ENCODE measurements around the gene PLCB1.
"Not testable (repeated sequence)": the region's sequence is repeated elsewhere in the genome, so short reads cannot be mapped to it uniquely, and the experiment has no call there.

The PLCB1 gene

GRCh38 chr20:8131598-8132483 lies at the start of gene PLCB1:
Gene PLCB1, plus strand, starts transcription at chr20:8132266. Its CDS starts 386 bp downstream, at chr20:8132652.
- peak; percentile 88 for DNase-seq (ENCODE audit: low spot score)

- no peak for DNase-seq (ENCODE audit: low spot score)
Observed at GRCh38 chr20:8082989-8083388, 49.1 kb upstream of the PLCB1 start.

GRCh38 chr20:8089668-8090067 lies 42.4 kb upstream of the PLCB1 start:
- DNase-seq (ENCODE audit: low spot score): no peak

GRCh38 chr20:8094415-8094818 lies 37.6 kb upstream of the PLCB1 start:
- no peak for DNase-seq (ENCODE audit: low spot score)

GRCh38 chr20:8094850-8095249 lies 37.2 kb upstream of the PLCB1 start:
- DNase-seq (ENCODE audit: low spot score): no peak

- no peak for DNase-seq (ENCODE audit: low spot score)
Observed at GRCh38 chr20:8095648-8096572, 36.2 kb upstream of the PLCB1 start.

GRCh38 chr20:8097307-8097706 lies 34.8 kb upstream of the PLCB1 start:
- no peak for DNase-seq (ENCODE audit: low spot score)

GRCh38 chr20:8104252-8104651 lies 27.8 kb upstream of the PLCB1 start:
- no peak for DNase-seq (ENCODE audit: low spot score)

- DNase-seq (ENCODE audit: low spot score): not testable (repeated sequence)
Observed at GRCh38 chr20:8114612-8115011, 17.5 kb upstream of the PLCB1 start.

- DNase-seq (ENCODE audit: low spot score): no peak
Observed at GRCh38 chr20:8115436-8115835, 16.6 kb upstream of the PLCB1 start.

- DNase-seq (ENCODE audit: low spot score): no peak
Observed at GRCh38 chr20:8116067-8116811, 15.8 kb upstream of the PLCB1 start.

GRCh38 chr20:8117636-8118035 lies 14.4 kb upstream of the PLCB1 start:
- no peak for DNase-seq (ENCODE audit: low spot score)

- no peak for DNase-seq (ENCODE audit: low spot score)
Observed at GRCh38 chr20:8118039-8118438, 14.0 kb upstream of the PLCB1 start.

- no peak for DNase-seq (ENCODE audit: low spot score)
Observed at GRCh38 chr20:8118760-8119159, 13.3 kb upstream of the PLCB1 start.

- DNase-seq (ENCODE audit: low spot score): no peak
Observed at GRCh38 chr20:8121666-8122065, 10.4 kb upstream of the PLCB1 start.

GRCh38 chr20:8124639-8125038 lies 7.4 kb upstream of the PLCB1 start:
- no peak for DNase-seq (ENCODE audit: low spot score)

- DNase-seq (ENCODE audit: low spot score): no peak
Observed at GRCh38 chr20:8126181-8126580, 5.9 kb upstream of the PLCB1 start.

- no peak for DNase-seq (ENCODE audit: low spot score)
Observed at GRCh38 chr20:8126841-8127378, 5.2 kb upstream of the PLCB1 start.

- DNase-seq (ENCODE audit: low spot score): no peak
Observed at GRCh38 chr20:8127553-8128255, 4.4 kb upstream of the PLCB1 start.

- no peak for DNase-seq (ENCODE audit: low spot score)
Observed at GRCh38 chr20:8128291-8129060, 3.6 kb upstream of the PLCB1 start.

Data from D341Med (cell line).